Fibroblast of mammary gland (primary cell): ENCODE data around the gene CBX6.

ENCODE experiments used
- DNase-seq: peaks from one replicate; pipeline ENCODE4 v3.0.0-alpha.2; 2010; ENCODE audit warnings: low read depth
- H3K4me3 ChIP-seq: 2 replicates; pipeline ENCODE4 v1.5.1; 2011; ENCODE audit warnings: low read depth, mild to moderate bottlenecking, low read length, moderate library complexity; ENCODE audit not compliant: control insufficient read depth
- CTCF ChIP-seq: conservative IDR thresholded peaks from 2 replicates; pipeline ENCODE4 v1.5.1; 2011; ENCODE audit warnings: low read depth, low read length, inconsistent platforms; ENCODE audit not compliant: control insufficient read depth, insufficient read depth

Gene CBX6

GRCh38 chr22:38823076-38823475, 48.9 kb downstream of the CBX6 start:
- no peak overlapping the region for H3K4me3 ChIP-seq
- TF ChIP-seq CTCF: no peak
- DNase-seq: no peak

- DNase-seq: no peak
- no peak overlapping the region for H3K4me3 ChIP-seq
- no peak for TF ChIP-seq CTCF
Observed at GRCh38 chr22:38820020-38820419, 52.0 kb downstream of the CBX6 start.

- no peak for DNase-seq
- H3K4me3 ChIP-seq: no peak overlapping the region
- no peak for TF ChIP-seq CTCF
Observed at GRCh38 chr22:38819387-38819940, 52.6 kb downstream of the CBX6 start.

- no peak for DNase-seq
- no peak overlapping the region for H3K4me3 ChIP-seq
- no peak for TF ChIP-seq CTCF
Observed at GRCh38 chr22:38817196-38817595, 54.8 kb downstream of the CBX6 start.

GRCh38 chr22:38815842-38816241, 56.2 kb downstream of the CBX6 start:
- no peak overlapping the region for H3K4me3 ChIP-seq
- DNase-seq: no peak
- TF ChIP-seq CTCF: no peak
